ENCODE data around the gene C17orf75.

- TF ChIP-seq, protein P1, sequence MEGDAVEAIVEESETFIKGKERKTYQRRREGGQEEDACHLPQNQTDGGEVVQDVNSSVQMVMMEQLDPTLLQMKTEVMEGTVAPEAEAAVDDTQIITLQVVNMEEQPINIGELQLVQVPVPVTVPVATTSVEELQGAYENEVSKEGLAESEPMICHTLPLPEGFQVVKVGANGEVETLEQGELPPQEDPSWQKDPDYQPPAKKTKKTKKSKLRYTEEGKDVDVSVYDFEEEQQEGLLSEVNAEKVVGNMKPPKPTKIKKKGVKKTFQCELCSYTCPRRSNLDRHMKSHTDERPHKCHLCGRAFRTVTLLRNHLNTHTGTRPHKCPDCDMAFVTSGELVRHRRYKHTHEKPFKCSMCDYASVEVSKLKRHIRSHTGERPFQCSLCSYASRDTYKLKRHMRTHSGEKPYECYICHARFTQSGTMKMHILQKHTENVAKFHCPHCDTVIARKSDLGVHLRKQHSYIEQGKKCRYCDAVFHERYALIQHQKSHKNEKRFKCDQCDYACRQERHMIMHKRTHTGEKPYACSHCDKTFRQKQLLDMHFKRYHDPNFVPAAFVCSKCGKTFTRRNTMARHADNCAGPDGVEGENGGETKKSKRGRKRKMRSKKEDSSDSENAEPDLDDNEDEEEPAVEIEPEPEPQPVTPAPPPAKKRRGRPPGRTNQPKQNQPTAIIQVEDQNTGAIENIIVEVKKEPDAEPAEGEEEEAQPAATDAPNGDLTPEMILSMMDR (IDR thresholded peaks at IDR 0.05) = no peak
- TF ChIP-seq POLR2A (IDR thresholded peaks at IDR 0.05) = no peak
- TF ChIP-seq POLR2AphosphoS5 (IDR thresholded peaks at IDR 0.05) = no peak
Observed at GRCh38 chr17:32318071-32318470, 23.9 kb downstream of the C17orf75 start.

All from prostate gland (tissue), 2 donors.